Retinal pigment epithelial cell (primary cell): Measurements from ENCODE around the gene TSEN15.
A peak's percentile ranks its signal among the peaks of the same experiment; 100 is the strongest.

ENCODE experiments used
- DNase-seq: peaks from one replicate; pipeline ENCODE4 v3.0.0-alpha.2; 2010; ENCODE audit warnings: low read depth
- H3K4me3 ChIP-seq: 2 replicates; pipeline ENCODE4 v1.5.1; 2011; ENCODE audit warnings: mild to moderate bottlenecking, low read length, control low read depth, moderate library complexity
- TF ChIP-seq, protein P1 (sequence below): conservative IDR thresholded peaks from 2 replicates; pipeline ENCODE4 v1.5.1; 2011; ENCODE audit warnings: low read depth, low read length, control low read depth, inconsistent platforms

Gene TSEN15

DNA sequence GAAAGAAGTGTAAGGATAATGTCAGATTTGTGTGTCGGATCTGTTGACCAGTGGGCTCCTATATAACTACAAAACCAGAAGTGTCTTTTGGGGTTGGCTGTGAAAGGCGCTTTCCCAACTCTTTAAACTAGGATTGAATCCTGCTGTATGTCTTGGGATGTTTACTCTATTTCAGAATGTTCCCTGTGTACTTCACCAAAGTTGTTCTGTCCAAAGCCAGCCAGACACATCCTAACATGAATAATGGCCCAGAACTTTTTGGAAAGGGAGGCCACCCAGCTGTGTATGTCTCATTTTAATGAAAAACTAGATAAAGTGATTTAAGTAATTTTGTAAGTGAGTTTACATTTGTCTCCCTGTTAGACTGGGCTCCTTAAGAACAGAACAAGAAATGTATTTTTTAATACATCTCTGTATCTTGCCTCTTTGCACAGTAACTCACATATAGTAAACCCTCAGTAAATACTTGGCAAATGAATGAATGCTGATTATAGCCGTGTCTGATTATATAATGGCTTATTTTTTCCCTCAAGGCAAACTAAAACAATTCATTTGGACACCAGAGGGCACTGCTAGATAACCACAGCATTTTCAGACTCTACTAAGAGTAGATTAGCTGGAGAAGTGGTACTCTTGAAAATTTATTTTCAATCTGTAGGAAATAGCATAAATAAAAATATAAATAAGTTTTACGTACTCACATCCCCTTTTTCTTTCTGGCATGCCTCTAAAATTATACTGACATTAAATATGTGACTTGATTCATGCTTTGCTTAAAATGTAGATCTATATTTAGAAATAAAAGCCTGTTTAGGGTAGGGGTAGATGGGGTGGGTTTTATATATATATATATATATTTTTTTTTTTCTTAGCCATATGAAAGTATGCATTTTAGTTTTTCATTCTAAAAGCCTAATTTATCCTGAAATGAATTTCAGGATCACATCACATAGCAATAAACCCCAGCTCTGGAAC, 23.8 kb downstream of the TSEN15 start:
- TF ChIP-seq, protein P1, sequence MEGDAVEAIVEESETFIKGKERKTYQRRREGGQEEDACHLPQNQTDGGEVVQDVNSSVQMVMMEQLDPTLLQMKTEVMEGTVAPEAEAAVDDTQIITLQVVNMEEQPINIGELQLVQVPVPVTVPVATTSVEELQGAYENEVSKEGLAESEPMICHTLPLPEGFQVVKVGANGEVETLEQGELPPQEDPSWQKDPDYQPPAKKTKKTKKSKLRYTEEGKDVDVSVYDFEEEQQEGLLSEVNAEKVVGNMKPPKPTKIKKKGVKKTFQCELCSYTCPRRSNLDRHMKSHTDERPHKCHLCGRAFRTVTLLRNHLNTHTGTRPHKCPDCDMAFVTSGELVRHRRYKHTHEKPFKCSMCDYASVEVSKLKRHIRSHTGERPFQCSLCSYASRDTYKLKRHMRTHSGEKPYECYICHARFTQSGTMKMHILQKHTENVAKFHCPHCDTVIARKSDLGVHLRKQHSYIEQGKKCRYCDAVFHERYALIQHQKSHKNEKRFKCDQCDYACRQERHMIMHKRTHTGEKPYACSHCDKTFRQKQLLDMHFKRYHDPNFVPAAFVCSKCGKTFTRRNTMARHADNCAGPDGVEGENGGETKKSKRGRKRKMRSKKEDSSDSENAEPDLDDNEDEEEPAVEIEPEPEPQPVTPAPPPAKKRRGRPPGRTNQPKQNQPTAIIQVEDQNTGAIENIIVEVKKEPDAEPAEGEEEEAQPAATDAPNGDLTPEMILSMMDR: peak; percentile 61
- no peak for DNase-seq

DNA sequence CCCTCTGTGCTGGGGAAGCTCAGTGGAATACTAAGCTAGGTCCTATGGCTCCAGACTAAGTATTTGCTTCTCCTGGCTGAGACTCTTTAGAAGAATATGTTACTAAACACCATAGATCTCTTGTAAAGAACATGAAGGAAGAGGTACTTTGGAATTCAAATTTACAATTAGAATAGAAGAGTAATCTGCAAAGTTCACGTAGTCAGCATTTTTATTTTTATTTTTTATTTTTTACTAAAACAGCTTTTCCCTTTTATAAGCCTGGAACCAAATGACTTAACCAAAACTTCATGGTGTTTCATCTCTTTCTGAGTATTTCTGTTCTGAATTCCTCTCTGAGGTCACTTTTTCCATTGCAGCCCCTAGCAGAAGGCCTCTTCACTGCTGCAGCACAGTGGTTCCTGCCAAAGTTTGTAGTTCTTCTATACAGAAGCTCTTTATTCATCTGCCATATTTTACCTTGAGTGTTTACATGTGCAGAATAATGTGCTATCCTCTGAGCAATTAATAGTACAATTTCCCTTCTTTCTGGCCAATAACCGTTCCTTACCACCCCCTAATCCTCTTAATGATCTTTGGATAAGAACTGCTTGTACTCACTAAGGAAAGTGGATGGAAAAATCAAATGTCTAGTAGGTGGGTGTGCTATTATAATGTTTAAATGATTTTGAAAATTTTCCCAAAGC, 27.2 kb downstream of the TSEN15 start:
- TF ChIP-seq, protein P1: no peak
- DNase-seq: peak; percentile 26
- no peak overlapping the region for H3K4me3 ChIP-seq

More for the DNA sequence above, 23.8 kb downstream of the TSEN15 start:
- H3K4me3 ChIP-seq: no peak overlapping the region

DNA sequence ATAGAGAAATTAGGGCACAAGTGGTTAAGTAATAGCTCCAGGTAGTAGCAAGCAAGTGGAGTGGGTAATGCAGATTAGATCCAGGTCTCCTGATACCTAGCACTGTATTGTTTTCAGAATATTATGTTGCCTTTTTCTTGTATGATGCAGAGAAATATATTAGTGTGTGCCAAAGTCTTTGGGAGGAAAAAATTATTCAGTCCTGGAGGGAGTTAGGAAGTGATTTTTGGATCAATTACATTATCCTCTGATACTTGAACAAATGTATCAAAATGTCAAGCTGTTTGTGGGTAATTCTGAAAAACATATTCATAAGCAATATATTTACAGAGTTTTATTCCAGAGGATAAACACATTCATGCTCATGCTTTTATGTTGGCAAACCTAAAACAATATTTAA, 28.8 kb downstream of the TSEN15 start:
- no peak overlapping the region for H3K4me3 ChIP-seq
- no peak for DNase-seq
- TF ChIP-seq, protein P1: no peak

DNA sequence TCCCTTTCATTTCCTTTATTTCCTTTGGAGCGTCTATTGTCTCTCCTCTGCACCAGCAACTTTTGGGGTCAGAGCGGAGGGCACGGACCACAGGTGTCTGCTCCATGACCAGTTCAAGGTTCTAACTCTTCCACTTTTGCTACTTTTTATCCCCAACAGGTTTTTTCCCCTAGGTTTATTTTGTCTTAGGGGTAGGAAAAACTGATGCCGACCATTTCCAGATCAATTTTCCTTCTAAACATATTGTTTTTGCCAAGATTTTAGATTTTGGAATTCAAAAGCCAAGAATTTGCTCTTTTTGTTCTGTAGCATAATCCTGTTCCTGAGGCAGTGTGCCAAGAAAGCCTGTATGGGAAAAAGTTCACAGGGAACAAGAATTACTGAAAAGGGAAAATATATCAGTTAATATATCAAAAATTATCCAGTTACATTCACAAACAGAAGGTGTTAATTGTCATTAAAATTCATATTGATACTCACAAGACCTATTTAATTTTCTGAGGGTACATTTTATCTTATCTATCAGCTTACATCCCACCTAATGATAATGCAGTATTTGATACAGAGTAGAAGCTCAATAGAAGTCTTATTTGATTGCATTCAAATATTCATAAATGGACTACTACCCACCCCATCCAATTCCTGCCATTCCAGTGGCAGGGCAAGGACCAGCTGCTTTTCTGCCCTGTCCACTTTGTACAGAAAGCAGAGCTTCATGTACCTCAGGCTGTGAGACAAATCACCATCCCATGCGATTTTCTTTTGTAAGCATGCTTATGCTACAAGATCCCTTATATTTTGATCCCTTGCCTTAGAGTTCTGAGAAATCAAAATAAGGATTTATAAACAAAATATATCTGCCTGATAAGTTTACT, 31.2 kb downstream of the TSEN15 start:
- H3K4me3 ChIP-seq: no peak overlapping the region
- DNase-seq: peak; percentile 23
- TF ChIP-seq, protein P1: no peak

DNA sequence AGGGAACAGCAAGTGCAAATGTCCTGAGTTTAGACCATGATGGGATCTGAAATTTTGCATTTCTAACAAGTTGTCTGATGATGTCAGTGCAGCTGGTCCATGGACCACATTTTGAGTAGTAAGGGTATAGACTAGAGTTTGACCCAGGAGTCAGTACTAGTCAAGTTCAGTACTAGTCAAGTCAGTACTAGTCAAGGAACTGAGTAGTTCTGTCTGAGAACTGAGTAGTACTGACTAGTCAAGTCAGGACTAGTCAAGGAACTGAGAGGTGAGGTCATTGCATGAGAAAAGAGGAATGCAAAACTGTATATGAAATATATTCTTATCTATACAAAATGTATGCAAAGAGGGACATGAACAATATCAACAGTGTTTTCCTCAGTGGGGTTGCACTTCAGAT, 34.1 kb downstream of the TSEN15 start:
- no peak for DNase-seq
- H3K4me3 ChIP-seq: no peak overlapping the region
- TF ChIP-seq, protein P1: no peak

DNA sequence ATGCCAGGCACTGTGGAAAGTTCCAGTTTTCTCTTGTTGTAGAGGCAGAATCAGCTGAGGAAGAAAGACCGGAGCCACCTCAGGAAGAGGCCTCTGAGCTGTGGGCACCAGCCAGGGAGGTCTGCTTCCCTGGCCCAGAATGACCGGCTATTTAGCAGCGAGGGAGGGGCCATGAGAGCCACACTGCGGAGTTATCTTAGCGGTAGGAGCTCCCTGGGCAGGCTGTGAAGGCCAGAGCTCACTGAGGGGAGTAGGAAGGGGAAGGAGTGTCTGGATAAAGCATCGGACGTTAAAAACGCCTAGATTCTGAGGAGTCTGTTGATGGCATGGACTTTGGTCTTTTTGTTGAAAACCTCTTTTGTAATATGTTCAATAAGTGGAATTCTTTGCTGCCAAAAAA, 36.5 kb downstream of the TSEN15 start:
- no peak for DNase-seq
- H3K4me3 ChIP-seq: no peak overlapping the region
- TF ChIP-seq, protein P1: no peak
